Embryonic facial prominence (tissue), 1 donor: ENCODE data around the gene HEATR1.
"Not testable (repeated sequence)": the region's sequence is repeated elsewhere in the genome, so short reads cannot be mapped to it uniquely, and the experiment has no call there.

Experiments
- DNase-seq: peaks from one replicate; pipeline ENCODE4 v3.0.0-alpha.2; 2016; ENCODE audit errors: extremely low spot score

HEATR1 gene

DNA sequence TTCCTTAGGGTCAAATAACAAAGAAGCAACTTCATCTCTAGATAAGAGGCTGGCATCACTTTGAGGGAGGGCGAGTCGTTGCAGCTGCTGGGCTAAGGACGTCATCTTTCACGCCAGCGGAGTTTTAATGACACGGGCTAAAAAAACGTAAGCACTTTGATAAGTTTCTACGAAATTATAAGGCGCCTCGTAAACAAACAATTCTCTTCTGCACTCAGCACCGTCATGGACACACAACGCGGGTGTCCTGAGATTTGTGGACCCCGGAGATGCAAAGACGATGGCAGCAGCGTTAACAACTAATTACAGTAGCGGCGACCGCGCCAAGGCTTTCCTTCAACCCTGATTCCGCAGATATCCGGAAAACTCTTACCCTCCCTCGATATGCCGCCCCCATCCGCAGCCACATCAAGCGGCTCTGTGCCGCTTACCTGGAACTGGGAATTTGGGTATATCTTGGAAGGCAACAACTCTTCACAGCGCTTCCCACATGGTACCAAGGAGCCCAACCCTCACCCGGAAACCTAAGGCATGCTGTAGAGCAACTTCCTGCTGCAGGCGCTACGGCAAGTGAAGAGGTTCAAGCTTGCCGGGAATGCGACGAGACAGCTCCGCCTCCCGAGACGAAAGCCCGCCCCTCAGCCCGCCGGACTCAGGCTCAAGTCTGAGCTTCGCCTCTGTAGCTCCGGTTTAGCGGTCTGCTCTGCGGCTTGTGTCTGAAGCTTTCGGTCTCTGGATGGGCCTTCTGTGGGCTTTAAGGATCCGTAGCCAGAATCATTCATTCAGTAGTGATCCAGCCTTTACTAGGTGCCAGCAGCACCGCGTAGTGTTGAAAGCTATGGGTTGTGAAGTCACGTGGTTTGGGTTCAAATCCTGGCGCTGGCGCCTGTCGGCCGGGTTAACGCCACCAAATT lies at the start of gene HEATR1:
HEATR1 (minus strand) TSS at position 526 of the 914 bp plus-strand sequence; CDS start at position 105, 421 bp downstream.
- peak; percentile 93 for DNase-seq

GRCh38 chr1:236645016-236645680 lies 40.8 kb upstream of the HEATR1 start:
- DNase-seq = no peak

GRCh38 chr1:236642763-236643162 lies 38.4 kb upstream of the HEATR1 start:
- no peak for DNase-seq

GRCh38 chr1:236639686-236640085 lies 35.4 kb upstream of the HEATR1 start:
- no peak for DNase-seq

GRCh38 chr1:236638945-236639344 lies 34.6 kb upstream of the HEATR1 start:
- no peak for DNase-seq

- DNase-seq = no peak
These were observed 31.7 kb upstream of the HEATR1 start for GRCh38 chr1:236636017-236636416.

DNA sequence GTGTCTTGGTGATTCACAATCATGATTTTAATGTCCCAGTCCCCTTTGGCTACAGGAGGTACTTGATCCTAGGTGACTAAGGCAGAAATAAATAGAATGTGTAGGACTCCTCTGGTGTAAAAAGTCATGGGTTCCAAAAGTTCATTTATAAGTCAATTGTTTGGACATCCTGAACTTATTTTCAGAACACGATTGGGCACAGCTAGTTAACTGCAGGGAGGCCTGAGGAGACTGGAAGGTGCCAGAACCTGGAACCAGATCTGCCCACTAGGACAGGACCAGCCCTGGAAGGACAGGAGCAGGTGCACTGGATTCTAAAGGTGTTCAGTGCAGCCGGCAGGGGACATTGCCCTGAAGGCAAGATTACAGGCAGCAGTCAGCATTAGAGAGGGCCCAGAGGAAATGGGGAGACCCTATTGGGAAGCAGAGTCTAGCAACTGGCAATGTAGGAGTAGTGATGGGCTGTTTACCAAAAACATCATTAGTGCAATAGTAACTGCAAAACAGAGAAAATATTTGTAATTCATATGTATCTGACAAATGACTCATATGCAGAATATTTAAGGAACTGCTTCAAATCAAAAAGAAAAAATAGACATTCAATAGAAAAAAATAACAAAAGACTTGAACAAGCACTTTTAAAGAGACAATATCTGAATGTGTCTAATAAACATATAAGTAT lies 23.6 kb upstream of the HEATR1 start:
- DNase-seq = no peak

- no peak for DNase-seq
These were observed 19.3 kb upstream of the HEATR1 start for GRCh38 chr1:236623371-236624166.

- DNase-seq = no peak
These were observed 18.1 kb upstream of the HEATR1 start for GRCh38 chr1:236622407-236622806.

DNA sequence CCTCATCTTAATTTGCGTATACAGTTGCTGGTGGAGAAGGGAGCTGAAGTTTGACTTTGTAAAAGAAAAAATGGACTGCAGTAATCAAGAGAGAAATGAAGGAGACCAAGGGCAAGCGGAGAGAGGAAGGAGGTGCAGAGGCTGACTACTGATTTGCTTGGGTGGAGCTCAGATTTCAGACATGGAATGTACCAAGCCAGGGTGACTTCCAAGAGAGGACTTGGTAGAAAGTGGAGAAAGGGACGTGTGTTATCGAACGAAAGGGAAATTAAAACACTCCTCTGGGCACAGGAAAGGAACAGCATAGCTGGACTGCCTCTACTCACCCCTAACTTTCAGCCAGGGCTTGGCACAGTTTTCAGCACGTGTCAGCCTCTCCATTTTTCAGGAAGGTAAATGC lies 15.1 kb upstream of the HEATR1 start:
- DNase-seq = no peak

GRCh38 chr1:236618507-236618906 lies 14.2 kb upstream of the HEATR1 start:
- no peak for DNase-seq

- no peak for DNase-seq
These were observed 11.3 kb upstream of the HEATR1 start for GRCh38 chr1:236615399-236616148.

GRCh38 chr1:236612349-236612748 lies 8.0 kb upstream of the HEATR1 start:
- DNase-seq = no peak

- DNase-seq = peak; percentile 7
These were observed 4.8 kb upstream of the HEATR1 start for GRCh38 chr1:236608930-236609726.

DNA sequence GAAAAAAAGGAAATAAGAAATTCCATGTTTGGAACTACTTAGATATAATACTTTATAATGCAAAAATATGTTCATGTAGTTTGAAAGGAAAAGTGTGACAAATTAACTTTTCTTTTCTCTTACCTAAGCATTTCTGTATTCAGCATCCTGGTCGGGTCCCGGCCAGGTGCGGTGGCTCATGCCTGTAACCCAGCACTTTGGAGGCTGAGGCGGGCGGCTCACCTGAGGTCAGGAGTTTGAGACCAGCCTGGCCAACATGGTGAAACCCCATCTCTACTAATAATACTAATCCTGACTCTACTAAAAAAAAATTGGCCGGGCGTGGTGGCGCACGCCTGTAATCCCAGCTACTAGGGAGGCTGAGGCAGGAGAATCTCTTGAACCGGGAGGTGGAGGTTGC lies 3.3 kb upstream of the HEATR1 start:
- DNase-seq = not testable (repeated sequence)

DNA sequence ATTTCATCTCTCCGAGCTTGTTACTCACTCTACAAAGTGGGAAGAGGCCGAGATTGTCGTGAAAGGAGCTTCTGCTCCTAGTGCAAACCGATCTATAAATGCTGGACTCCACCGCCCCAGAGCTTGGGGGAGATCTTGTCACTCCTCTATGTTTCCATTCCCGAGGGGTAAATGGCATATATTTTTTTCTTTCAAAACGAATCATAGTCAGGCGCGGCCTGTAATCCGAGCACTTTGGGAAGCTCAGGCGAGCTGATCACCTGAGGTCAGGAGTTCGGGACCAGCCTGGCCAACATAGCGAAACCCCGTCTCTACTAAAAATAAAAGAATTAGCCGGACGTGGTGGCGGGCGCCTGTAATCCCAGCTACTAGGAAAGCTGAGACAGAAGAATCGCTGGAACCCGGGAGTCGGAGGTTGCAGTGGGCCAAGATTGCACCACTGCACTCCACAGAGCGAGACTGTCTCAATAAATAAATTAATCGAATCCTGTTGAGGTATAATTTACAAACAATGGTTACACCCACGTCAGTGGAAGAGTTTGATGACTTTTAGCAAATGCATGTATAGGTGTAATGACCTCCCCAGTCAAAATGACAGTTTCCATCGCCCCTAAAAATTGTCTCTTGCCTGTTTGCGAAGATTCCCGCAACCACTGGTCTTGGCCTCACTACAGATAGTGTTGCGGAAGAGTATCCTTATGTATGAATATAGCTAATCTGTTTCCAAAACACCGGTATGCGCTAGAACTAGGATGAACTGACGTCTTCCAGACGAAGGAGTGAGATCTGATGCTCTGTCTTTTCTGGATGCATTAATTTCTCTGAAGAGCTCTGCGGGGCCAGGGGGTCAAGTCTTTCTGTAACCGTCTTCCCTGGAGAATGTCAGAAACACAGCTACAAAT lies 840 bp upstream of the HEATR1 start:
- no peak for DNase-seq

DNA sequence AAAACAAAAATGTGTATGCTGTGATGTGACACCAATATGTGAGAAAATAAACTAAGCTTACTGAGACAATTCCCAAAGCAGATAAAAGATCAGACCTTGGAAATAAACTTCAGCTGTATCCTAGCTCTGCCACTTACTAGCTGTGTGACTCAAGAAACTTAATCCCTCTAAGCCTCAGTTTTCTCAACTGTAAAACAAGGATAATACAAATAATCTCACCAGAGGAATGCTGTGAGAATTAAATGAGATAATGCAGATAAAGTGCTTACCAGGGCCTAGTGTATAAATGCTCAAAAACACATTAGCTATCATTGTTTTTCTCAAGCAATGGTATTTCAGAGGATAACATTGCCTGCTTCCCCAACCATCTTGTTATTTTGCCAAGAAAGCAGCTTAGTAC lies 2.1 kb downstream of the HEATR1 start:
- DNase-seq = no peak

GRCh38 chr1:236590553-236591150 lies 13.7 kb downstream of the HEATR1 start:
- no peak for DNase-seq

DNA sequence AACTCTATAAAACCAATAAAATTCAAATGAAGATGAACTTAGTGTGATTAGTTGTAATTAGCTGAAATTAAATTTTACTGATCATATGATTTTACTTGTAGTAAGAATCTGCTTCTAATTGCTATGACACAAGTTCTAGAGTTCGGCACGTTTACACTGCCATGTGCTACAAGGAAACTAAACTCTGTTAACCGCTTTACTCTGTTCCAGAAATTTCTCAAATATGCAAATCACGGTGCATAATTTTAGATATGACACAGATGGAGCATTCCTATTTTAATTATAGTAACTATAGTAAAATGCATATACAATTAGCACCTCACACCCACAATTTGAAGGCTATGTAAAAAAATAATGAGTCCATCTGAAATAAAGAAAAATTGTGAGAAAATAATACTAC lies 14.8 kb downstream of the HEATR1 start:
- no peak for DNase-seq
